NCI-H1105 (cell line): ENCODE results near the gene DTX2.
A peak's percentile ranks its signal among the peaks of the same experiment; 100 is the strongest.
"Not testable (repeated sequence)": the region's sequence is repeated elsewhere in the genome, so short reads cannot be mapped to it uniquely, and the experiment has no call there.

Source experiments
- DNase-seq: peaks from one replicate; lab custom pipeline; 2025; lab: John Stamatoyannopoulos, UW

DTX2 gene

GRCh38 chr7:76512941-76513816, 51.7 kb downstream of the DTX2 start:
- no peak for DNase-seq

DNA sequence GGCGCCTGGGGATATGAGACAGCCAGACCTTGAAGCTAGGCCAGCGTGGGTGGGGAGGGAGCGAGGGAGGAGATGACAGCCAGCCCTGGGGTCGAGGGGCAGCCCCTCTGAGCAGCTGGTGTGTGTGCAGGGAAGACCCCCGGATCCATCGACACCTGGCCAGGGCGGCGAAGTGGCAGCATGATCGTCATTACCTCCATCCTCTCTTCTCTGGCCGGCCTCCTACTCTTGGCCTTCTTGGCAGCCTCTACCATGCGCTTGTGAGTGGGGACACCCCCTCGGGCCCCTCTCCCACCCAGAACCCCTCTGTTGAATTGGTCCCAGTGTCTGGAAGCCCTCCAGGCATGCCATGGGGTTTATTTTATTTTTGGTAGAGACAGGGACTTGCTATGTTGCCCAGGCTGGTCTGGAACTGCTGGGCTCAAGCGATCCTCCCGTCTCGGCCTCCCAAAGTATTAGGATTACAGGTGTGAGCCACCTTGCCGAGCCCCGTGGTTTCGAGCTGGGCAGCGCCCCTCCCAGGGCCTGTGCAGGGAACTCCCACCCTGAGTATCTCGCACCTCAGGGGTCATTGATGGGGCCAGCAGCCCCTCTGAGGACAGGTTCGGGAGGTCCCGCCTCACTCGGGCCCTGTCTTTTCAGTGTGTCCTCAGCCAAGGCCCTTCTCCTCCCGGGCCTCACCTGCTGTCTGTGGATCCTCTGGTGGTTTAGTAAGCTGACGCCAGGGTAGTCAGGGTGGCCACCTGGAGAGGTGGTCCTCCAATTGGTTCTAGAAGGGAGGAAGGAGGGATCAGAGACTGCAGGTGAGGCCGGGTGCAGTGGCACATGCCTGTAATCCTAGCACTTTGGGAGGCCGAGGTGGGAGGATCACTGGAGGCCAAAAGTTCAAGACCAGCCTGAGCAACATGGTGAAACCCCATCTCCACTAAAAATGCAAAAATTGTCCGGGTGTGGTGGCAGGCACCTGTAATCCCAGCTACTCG, 52.6 kb downstream of the DTX2 start:
- no peak for DNase-seq

DNA sequence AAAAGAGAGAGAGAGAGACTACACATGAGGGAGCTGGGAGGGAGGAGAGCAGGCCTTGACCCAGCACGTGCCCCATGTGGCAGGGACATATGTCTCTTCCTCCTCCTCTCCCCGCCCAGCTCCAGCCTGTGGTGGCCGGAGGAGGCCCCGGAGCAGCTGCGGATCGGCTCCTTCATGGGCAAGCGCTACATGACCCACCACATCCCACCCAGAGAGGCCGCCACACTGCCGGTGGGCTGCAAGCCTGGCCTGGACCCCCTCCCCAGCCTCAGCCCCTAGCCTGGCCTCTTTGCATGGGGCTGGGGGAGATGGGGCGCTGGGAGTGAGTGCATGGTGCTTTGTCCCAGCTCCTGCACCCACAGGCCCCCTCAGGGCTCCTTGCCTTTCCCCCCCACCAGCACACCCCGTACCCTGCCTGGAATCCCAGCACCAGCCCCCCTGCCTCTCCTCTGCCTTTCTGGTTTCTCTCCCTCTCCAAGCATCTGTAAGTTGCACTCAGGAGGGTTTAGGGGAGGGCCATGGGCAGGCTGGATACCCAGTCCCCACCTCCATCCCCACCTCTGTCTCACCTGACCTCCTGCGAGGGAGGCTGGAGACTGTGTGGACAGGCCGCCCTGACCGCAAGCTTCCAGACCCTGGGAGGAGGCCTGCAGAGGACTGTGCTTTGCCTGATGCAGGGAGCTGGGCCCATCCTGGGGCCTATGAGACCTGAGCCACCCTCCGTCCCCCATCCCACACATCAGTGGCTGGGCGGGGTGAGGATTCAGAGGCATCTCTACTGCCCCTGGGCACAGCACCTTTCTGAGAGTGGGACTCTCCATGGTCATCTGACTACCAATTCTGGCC, 53.6 kb downstream of the DTX2 start:
- no peak for DNase-seq

DNA sequence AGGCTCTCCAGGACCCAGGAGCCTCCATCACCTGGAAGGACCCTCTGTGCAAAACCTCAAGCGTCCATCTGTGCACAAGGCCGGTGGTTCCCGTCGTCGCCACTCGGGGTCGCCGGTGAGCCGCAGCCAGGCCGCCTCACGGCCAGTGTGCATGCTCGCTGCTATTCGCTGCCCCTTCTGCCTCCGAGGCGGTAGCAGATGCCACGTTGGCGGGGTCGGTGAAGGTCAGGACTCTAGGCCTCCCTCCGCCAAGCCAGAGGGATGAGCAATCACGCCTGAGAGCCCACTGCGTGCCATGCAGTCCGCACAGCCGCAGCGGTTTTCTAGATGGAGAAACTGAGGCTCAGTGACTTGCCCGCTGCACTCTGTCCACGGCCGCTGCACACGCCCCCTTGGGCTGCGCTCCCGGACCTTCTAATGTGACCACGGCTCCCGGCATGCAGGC, 54.5 kb downstream of the DTX2 start:
- DNase-seq: no peak

DNA sequence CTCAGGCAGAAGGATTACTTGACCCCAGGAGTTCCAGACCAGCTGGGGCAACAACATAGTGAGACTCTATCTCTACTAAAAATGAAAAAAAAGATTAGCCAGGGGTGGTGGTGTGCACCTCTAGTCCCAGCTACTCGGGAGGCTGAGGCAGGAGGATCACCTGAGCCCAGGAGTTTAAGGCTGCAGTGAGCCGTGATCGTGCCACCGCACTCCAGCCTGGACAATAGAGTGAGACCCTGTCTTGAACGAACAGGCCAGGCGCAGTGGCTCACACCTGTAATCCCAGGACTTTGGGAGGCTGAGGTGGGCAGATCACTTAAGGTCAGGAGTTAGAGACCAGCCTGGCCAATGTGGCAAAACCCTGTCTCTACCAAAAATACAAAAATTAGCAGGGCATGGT, 55.4 kb downstream of the DTX2 start:
- DNase-seq: not testable (repeated sequence)

DNA sequence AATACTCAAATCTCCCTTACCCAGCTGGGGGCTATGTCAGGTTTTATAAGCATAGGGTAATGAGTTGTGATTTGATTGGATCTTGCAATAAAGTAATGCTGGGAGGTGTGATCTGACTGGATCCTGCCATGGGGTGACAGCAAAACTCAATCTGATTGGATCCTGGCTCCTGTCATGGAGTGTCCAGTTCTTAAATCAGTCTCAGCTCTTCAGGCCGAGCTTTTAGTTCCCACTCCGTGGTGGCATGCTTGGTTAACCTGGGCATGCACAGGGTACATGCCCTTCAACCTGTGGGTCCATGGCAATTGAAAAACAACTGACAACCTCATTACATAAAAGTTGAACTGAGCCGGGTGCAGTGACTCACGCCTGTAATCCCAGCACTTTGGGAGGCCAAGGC, 64.7 kb downstream of the DTX2 start:
- not testable (repeated sequence) for DNase-seq

GRCh38 chr7:76531643-76532042, 70.1 kb downstream of the DTX2 start:
- not testable (repeated sequence) for DNase-seq

GRCh38 chr7:76543197-76543596, 81.7 kb downstream of the DTX2 start, which contains the start of gene SPDYE16:
Gene SPDYE16, minus strand, starts transcription at chr7:76543297. Its CDS starts 1,838 bp downstream, at chr7:76541459.
- not testable (repeated sequence) for DNase-seq

DNA sequence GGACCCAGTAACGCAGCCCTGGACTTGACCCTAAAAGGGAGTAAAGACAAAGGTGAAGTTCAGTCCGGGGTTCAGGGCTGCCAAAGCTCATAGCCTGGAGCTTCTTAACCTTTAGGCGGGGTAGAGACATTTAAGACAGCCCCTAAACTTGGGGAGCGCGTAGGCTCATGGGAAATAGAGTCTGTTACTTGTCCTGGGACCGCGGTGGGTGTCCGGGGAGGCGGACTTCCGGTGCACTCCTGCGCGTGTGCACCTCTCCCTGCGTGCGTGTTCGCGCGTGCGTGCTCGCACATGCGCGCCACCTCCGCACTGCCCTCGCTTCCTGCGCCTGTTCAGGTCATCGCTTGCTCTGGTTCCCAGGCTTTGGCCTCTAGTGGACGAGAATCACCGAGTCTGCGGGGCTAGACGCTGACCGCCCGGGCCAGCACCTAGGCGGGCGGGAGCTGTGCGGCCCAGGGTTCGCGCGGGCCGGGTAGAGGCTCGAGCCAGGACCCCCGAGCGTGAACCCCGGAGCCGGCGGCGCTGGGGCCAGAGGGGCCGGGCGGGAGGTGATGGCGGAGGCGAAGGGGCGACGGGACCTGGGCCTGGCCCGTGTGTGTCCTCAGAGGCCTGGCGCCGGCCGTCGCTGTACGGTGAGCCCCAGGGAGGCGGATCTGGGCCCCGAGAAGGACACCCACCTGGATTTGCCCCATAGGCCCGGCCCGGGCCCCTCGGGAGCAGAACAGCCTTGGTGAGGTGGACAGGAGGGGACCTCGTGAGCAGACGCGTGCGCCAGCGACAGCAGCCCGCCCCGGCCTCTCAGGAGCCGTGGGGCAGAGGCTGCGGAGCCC, 87.7 kb downstream of the DTX2 start:
- DNase-seq: peak; percentile 51

DNA sequence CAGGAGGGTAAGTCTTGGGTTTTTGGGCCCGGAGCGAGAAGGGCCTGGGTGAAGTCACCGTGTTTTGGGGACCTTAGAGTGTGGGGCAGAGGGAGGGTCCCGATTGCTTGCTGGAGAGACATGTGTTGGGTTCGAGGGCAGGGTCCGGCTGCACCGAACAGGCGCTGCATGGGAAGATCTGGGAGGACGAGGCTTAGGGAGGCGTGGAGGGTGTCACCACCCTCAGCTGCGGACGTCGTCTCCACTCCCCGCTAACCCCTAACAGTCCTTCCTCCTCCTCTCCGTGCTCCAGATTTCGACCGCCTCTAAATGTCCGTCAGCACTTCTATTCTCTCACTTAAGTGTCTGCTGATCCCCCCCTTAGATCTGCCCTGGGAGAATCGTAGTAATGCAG, 88.3 kb downstream of the DTX2 start:
- DNase-seq: not testable (repeated sequence)

GRCh38 chr7:76551992-76552391, 90.5 kb downstream of the DTX2 start:
- not testable (repeated sequence) for DNase-seq
